Left lung (tissue), 10 donors: ENCODE results near the gene ATG9A. TPM values are rescaled to one million over a fixed set of nuclear protein-coding genes. Genes with fewer than 3 reads are reported as not detected.
"Not testable (repeated sequence)": the region's sequence is repeated elsewhere in the genome, so short reads cannot be mapped to it uniquely, and the experiment has no call there.

Experiments used
- ATAC-seq: fragments of 200-7000 bp; cut with Tn5 transposase; one replicate; pipeline ENCODE4 v1.9.1; 2020; ENCODE audit warnings: moderate library complexity
- DNase-seq, 4 donors: peaks; one replicate each; pipeline ENCODE4 v3.0.0-alpha.2; 2013 to 2020
- H3K27ac ChIP-seq, 2 donors: fragments of 200-600 bp; sonication (generic) in 1 of 2; one replicate each; pipeline versions ENCODE4 v1.5.0 to v1.8.0; 2020 to 2021
- H3K27me3 ChIP-seq, 2 donors: fragments of 200-600 bp; sonication (generic) in 1 of 2; one replicate each; pipeline versions ENCODE4 v1.5.0 to v1.8.0; 2020 to 2021
- H3K36me3 ChIP-seq, 2 donors: fragments of 200-600 bp; sonication (generic) in 1 of 2; one replicate each; pipeline versions ENCODE4 v1.5.0 to v1.8.0; 2020 to 2021
- H3K4me1 ChIP-seq, 2 donors: fragments of 200-600 bp; one replicate each; pipeline ENCODE4 v1.8.0; 2021
- H3K4me3 ChIP-seq, 2 donors: fragments of 200-600 bp; sonication (generic) in 1 of 2; one replicate each; pipeline versions ENCODE4 v1.5.0 to v1.8.0; 2020 to 2021; ENCODE audit warnings: mild to moderate bottlenecking in 1 of 2
- H3K9me3 ChIP-seq, 2 donors: fragments of 200-600 bp; sonication (generic) in 1 of 2; one replicate each; pipeline versions ENCODE4 v1.5.0 to v1.8.0; 2020 to 2021
- CTCF ChIP-seq, 2 donors: fragments of 200-600 bp; sonication (generic) in 1 of 2; IDR thresholded peaks; one replicate each; pipeline versions ENCODE4 v1.5.0 to v1.8.0; 2021; ENCODE audit warnings: antibody characterized with exemption in 2 of 2
- intact Hi-C, 2 donors: fragments of 100-400 bp; cut with DNase I; formaldehyde crosslinking; loops; one replicate each; pipeline versions ENCODE4 v1.11.2 to v1.14.2; 2022
- polyA plus RNA-seq, 6 donors: library from polyadenylated mRNA; unstranded; fragments of 120-200 nt; gene quantifications; one replicate each; pipeline ENCODE4 v1.2.1, GENCODE V29; 2013; ENCODE audit not compliant: insufficient read length in 6 of 6
- total RNA-seq, 2 donors: library from RNA; stranded (reverse); fragmentation: NEBNext Ultra II Directional; extraction: Animal tissue kit (Norgen Biotek cat#: 25700); gene quantifications; one replicate each; pipeline ENCODE4 v1.2.1, GENCODE V29; 2021
- donor health status: DM: no; HTN: yes; CAD: no.
- donor health status: DM: no; HTN: no; CAD: no.

ATG9A gene
- total and polyA plus RNA-seq, 8 donors, result 43.1 to 58.9 (median 48.7) TPM

GRCh38 chr2:219261024-219261855, 31.8 kb upstream of the ATG9A start:
- Histone ChIP-seq H3K4me1 (no peaks in the 10 kb centered on the region), H3K4me3 (no peak overlapping the region)

GRCh38 chr2:219258942-219259341, 29.5 kb upstream of the ATG9A start:
- H3K9me3 ChIP-seq, H3K27ac ChIP-seq, intact Hi-C loops, DNase-seq, ATAC-seq, H3K4me3 ChIP-seq, H3K36me3 ChIP-seq: not testable (repeated sequence)
- H3K27me3 ChIP-seq, result peaks cover 0 to 43% of the 10 kb centered on the region in 2 donors
- peaks cover 0 to 14% of the 10 kb centered on the region in 2 donors for H3K4me1 ChIP-seq

More at GRCh38 chr2:219261024-219261855, 31.8 kb upstream of the ATG9A start:
- no peaks in the 10 kb centered on the region for H3K9me3 ChIP-seq
- H3K27me3 ChIP-seq, result peaks cover 0 to 36% of the 10 kb centered on the region in 2 donors
- DNase-seq (no peak), ATAC-seq (no peak)
- intact Hi-C loops, result no loop called here
- no peaks in the 10 kb centered on the region for H3K36me3 ChIP-seq
- no peak overlapping the region for H3K27ac ChIP-seq
- TF ChIP-seq CTCF (IDR thresholded peaks at IDR 0.05), result no peak

- H3K9me3 ChIP-seq, result no peaks in the 10 kb centered on the region
- H3K4me3 ChIP-seq, result peak overlapping the region; percentile 54 to 69
- H3K27me3 ChIP-seq, result peaks cover 0 to 33% of the 10 kb centered on the region in 2 donors
- H3K27ac ChIP-seq, result peak overlapping the region; percentile 79 to 97
- H3K4me1 ChIP-seq, result peaks cover 10 to 46% of the 10 kb centered on the region in 2 donors
- peaks cover 0 to 12% of the 10 kb centered on the region in 2 donors for H3K36me3 ChIP-seq
- DNase-seq, result peak in 1 of 4 donors; percentile 44
- no peak for TF ChIP-seq CTCF (IDR thresholded peaks at IDR 0.05)
- peak; percentile 5 for ATAC-seq
- intact Hi-C loops, result no loop called here
Observed at GRCh38 chr2:219254590-219255201, 25.3 kb upstream of the ATG9A start.

GRCh38 chr2:219253753-219254589, 24.5 kb upstream of the ATG9A start, which contains the start of gene TUBA4A:
Gene TUBA4A, minus strand, starts transcription at chr2:219253918. Its CDS starts 60 bp downstream, at chr2:219253858.
- peak within 1 kb of the TSS; percentile 54 to 69 for H3K4me3 ChIP-seq
- H3K9me3 ChIP-seq, result no peaks in the 10 kb centered on the region
- DNase-seq, result peak in 3 of 4 donors; percentile 79 to 97 (median 88)
- peaks cover 0 to 14% of the 10 kb centered on the region in 2 donors for H3K36me3 ChIP-seq
- intact Hi-C loops, result no loop called here
- H3K4me1 ChIP-seq, result peaks cover 16 to 54% of the 10 kb centered on the region in 2 donors
- H3K27ac ChIP-seq, result peak within 1 kb of the TSS; percentile 79 to 97
- peak; percentile 89 for ATAC-seq
- peak in 1 of 2 donors; percentile 32 for TF ChIP-seq CTCF (IDR thresholded peaks at IDR 0.05)
- H3K27me3 ChIP-seq, result peaks cover 0 to 26% of the 10 kb centered on the region in 2 donors
